ENCODE results near the gene UBASH3A. TPM values are rescaled to one million over a fixed set of nuclear protein-coding genes. Genes with fewer than 3 reads are reported as not detected.

UBASH3A gene
- total RNA-seq, 1 donor from 2014 or later: under 0.01 TPM

GRCh38 chr21:42396799-42397745 is 6.6 kb upstream of the UBASH3A start:
- no peak overlapping the region for H3K4me3 ChIP-seq (ENCODE audit: low read length in 3 of 3)
- no peaks in the 10 kb centered on the region for H3K36me3 ChIP-seq (ENCODE audit: control insufficient read depth in 3 of 3, insufficient read depth in 3 of 3, low read length in 3 of 3)
- no peak overlapping the region for H3K27ac ChIP-seq (ENCODE audit: low read depth, low read length)
- H3K27me3 ChIP-seq (ENCODE audit: control insufficient read depth in 3 of 3, insufficient read depth in 3 of 3, low read length in 3 of 3): peaks cover 0 to 2% (median under 1%) of the 10 kb centered on the region in 3 donors
- H3K9me3 ChIP-seq (ENCODE audit: control insufficient read depth in 3 of 3, low read length in 3 of 3): peaks cover 0 to 4% (median 0%) of the 10 kb centered on the region in 3 donors
- no peak overlapping the region for H3K9ac ChIP-seq (ENCODE audit: low read depth in 1 of 3, low read length in 3 of 3)
- no peaks in the 10 kb centered on the region for H3K4me1 ChIP-seq (ENCODE audit: control insufficient read depth in 3 of 3, insufficient read depth in 3 of 3, low read length in 3 of 3)

GRCh38 chr21:42397746-42398394 is 5.8 kb upstream of the UBASH3A start:
- H3K36me3 ChIP-seq (ENCODE audit: control insufficient read depth in 3 of 3, insufficient read depth in 3 of 3, low read length in 3 of 3): no peaks in the 10 kb centered on the region
- peaks cover 0 to 4% (median 0%) of the 10 kb centered on the region in 3 donors for H3K9me3 ChIP-seq (ENCODE audit: control insufficient read depth in 3 of 3, low read length in 3 of 3)
- H3K4me3 ChIP-seq (ENCODE audit: low read length in 3 of 3): no peak overlapping the region
- no peaks in the 10 kb centered on the region for H3K4me1 ChIP-seq (ENCODE audit: control insufficient read depth in 3 of 3, insufficient read depth in 3 of 3, low read length in 3 of 3)
- H3K27me3 ChIP-seq (ENCODE audit: control insufficient read depth in 3 of 3, insufficient read depth in 3 of 3, low read length in 3 of 3): no peaks in the 10 kb centered on the region
- H3K9ac ChIP-seq (ENCODE audit: low read depth in 1 of 3, low read length in 3 of 3): no peak overlapping the region
- no peak overlapping the region for H3K27ac ChIP-seq (ENCODE audit: low read depth, low read length)

GRCh38 chr21:42398436-42399028 is 5.2 kb upstream of the UBASH3A start:
- no peaks in the 10 kb centered on the region for H3K36me3 ChIP-seq (ENCODE audit: control insufficient read depth in 3 of 3, insufficient read depth in 3 of 3, low read length in 3 of 3)
- peaks cover 0 to 2% (median 0%) of the 10 kb centered on the region in 3 donors for H3K27me3 ChIP-seq (ENCODE audit: control insufficient read depth in 3 of 3, insufficient read depth in 3 of 3, low read length in 3 of 3)
- no peak overlapping the region for H3K9ac ChIP-seq (ENCODE audit: low read depth in 1 of 3, low read length in 3 of 3)
- H3K9me3 ChIP-seq (ENCODE audit: control insufficient read depth in 3 of 3, low read length in 3 of 3): peaks cover 0 to 4% (median 0%) of the 10 kb centered on the region in 3 donors
- H3K4me1 ChIP-seq (ENCODE audit: control insufficient read depth in 3 of 3, insufficient read depth in 3 of 3, low read length in 3 of 3): no peaks in the 10 kb centered on the region
- no peak overlapping the region for H3K27ac ChIP-seq (ENCODE audit: low read depth, low read length)
- H3K4me3 ChIP-seq (ENCODE audit: low read length in 3 of 3): no peak overlapping the region

GRCh38 chr21:42400525-42400924 is 3.2 kb upstream of the UBASH3A start:
- Histone ChIP-seq H3K27me3 (ENCODE audit: control insufficient read depth in 3 of 3, insufficient read depth in 3 of 3, low read length in 3 of 3) (peaks cover 0 to 7% (median 5%) of the 10 kb centered on the region in 3 donors), H3K9me3 (ENCODE audit: control insufficient read depth in 3 of 3, low read length in 3 of 3) (peaks cover 0 to 4% (median 0%) of the 10 kb centered on the region in 3 donors), H3K4me3 (ENCODE audit: low read length in 3 of 3) (no peak overlapping the region), H3K9ac (ENCODE audit: low read depth in 1 of 3, low read length in 3 of 3) (no peak overlapping the region), H3K36me3 (ENCODE audit: control insufficient read depth in 3 of 3, insufficient read depth in 3 of 3, low read length in 3 of 3) (no peaks in the 10 kb centered on the region), H3K4me1 (ENCODE audit: control insufficient read depth in 3 of 3, insufficient read depth in 3 of 3, low read length in 3 of 3) (no peaks in the 10 kb centered on the region), H3K27ac (ENCODE audit: low read depth, low read length) (no peak overlapping the region)

- Histone ChIP-seq H3K27ac (ENCODE audit: low read depth, low read length) (no peak overlapping the region), H3K27me3 (ENCODE audit: control insufficient read depth in 3 of 3, insufficient read depth in 3 of 3, low read length in 3 of 3) (peaks cover 0 to 11% (median 10%) of the 10 kb centered on the region in 3 donors), H3K9ac (ENCODE audit: low read depth in 1 of 3, low read length in 3 of 3) (no peak overlapping the region), H3K4me3 (ENCODE audit: low read length in 3 of 3) (no peak overlapping the region), H3K9me3 (ENCODE audit: control insufficient read depth in 3 of 3, low read length in 3 of 3) (peaks cover 0 to 4% (median 0%) of the 10 kb centered on the region in 3 donors), H3K4me1 (ENCODE audit: control insufficient read depth in 3 of 3, insufficient read depth in 3 of 3, low read length in 3 of 3) (no peaks in the 10 kb centered on the region), H3K36me3 (ENCODE audit: control insufficient read depth in 3 of 3, insufficient read depth in 3 of 3, low read length in 3 of 3) (no peaks in the 10 kb centered on the region)
Observed at GRCh38 chr21:42401154-42401553, 2.5 kb upstream of the UBASH3A start.

GRCh38 chr21:42401820-42402251 is 1.9 kb upstream of the UBASH3A start:
- no peak overlapping the region for H3K9ac ChIP-seq (ENCODE audit: low read depth in 1 of 3, low read length in 3 of 3)
- H3K9me3 ChIP-seq (ENCODE audit: control insufficient read depth in 3 of 3, low read length in 3 of 3): peaks cover 0 to 4% (median 0%) of the 10 kb centered on the region in 3 donors

GRCh38 chr21:42404539-42404938 is 837 bp downstream of the UBASH3A start:
- Histone ChIP-seq H3K9ac (ENCODE audit: low read depth in 1 of 3, low read length in 3 of 3) (no peak overlapping the region), H3K4me3 (ENCODE audit: low read length in 3 of 3) (no peak overlapping the region), H3K27me3 (ENCODE audit: control insufficient read depth in 3 of 3, insufficient read depth in 3 of 3, low read length in 3 of 3) (peaks cover 2 to 28% (median 17%) of the 10 kb centered on the region in 3 donors), H3K27ac (ENCODE audit: low read depth, low read length) (no peak overlapping the region), H3K4me1 (ENCODE audit: control insufficient read depth in 3 of 3, insufficient read depth in 3 of 3, low read length in 3 of 3) (no peaks in the 10 kb centered on the region), H3K36me3 (ENCODE audit: control insufficient read depth in 3 of 3, insufficient read depth in 3 of 3, low read length in 3 of 3) (no peaks in the 10 kb centered on the region), H3K9me3 (ENCODE audit: control insufficient read depth in 3 of 3, low read length in 3 of 3) (peaks cover 0 to 4% (median 0%) of the 10 kb centered on the region in 3 donors)

More at GRCh38 chr21:42401820-42402251, 1.9 kb upstream of the UBASH3A start:
- Histone ChIP-seq H3K4me1 (ENCODE audit: control insufficient read depth in 3 of 3, insufficient read depth in 3 of 3, low read length in 3 of 3) (no peaks in the 10 kb centered on the region), H3K27ac (ENCODE audit: low read depth, low read length) (no peak overlapping the region), H3K27me3 (ENCODE audit: control insufficient read depth in 3 of 3, insufficient read depth in 3 of 3, low read length in 3 of 3) (peaks cover 1 to 13% (median 12%) of the 10 kb centered on the region in 3 donors), H3K36me3 (ENCODE audit: control insufficient read depth in 3 of 3, insufficient read depth in 3 of 3, low read length in 3 of 3) (no peaks in the 10 kb centered on the region), H3K4me3 (ENCODE audit: low read length in 3 of 3) (no peak overlapping the region)

- no peak overlapping the region for H3K27ac ChIP-seq (ENCODE audit: low read depth, low read length)
- no peaks in the 10 kb centered on the region for H3K36me3 ChIP-seq (ENCODE audit: control insufficient read depth in 3 of 3, insufficient read depth in 3 of 3, low read length in 3 of 3)
- no peak overlapping the region for H3K9ac ChIP-seq (ENCODE audit: low read depth in 1 of 3, low read length in 3 of 3)
- H3K4me1 ChIP-seq (ENCODE audit: control insufficient read depth in 3 of 3, insufficient read depth in 3 of 3, low read length in 3 of 3): no peaks in the 10 kb centered on the region
- peaks cover 0 to 4% (median 0%) of the 10 kb centered on the region in 3 donors for H3K9me3 ChIP-seq (ENCODE audit: control insufficient read depth in 3 of 3, low read length in 3 of 3)
- H3K27me3 ChIP-seq (ENCODE audit: control insufficient read depth in 3 of 3, insufficient read depth in 3 of 3, low read length in 3 of 3): peaks cover 2 to 34% (median 23%) of the 10 kb centered on the region in 3 donors
- no peak overlapping the region for H3K4me3 ChIP-seq (ENCODE audit: low read length in 3 of 3)
Observed at GRCh38 chr21:42405064-42406013, 1.6 kb downstream of the UBASH3A start.

GRCh38 chr21:42406201-42406621 is 2.5 kb downstream of the UBASH3A start:
- Histone ChIP-seq H3K4me3 (ENCODE audit: low read length in 3 of 3) (no peak overlapping the region), H3K9me3 (ENCODE audit: control insufficient read depth in 3 of 3, low read length in 3 of 3) (peaks cover 0 to 4% (median 0%) of the 10 kb centered on the region in 3 donors), H3K9ac (ENCODE audit: low read depth in 1 of 3, low read length in 3 of 3) (no peak overlapping the region), H3K27me3 (ENCODE audit: control insufficient read depth in 3 of 3, insufficient read depth in 3 of 3, low read length in 3 of 3) (peaks cover 6 to 34% (median 24%) of the 10 kb centered on the region in 3 donors), H3K4me1 (ENCODE audit: control insufficient read depth in 3 of 3, insufficient read depth in 3 of 3, low read length in 3 of 3) (no peaks in the 10 kb centered on the region), H3K36me3 (ENCODE audit: control insufficient read depth in 3 of 3, insufficient read depth in 3 of 3, low read length in 3 of 3) (no peaks in the 10 kb centered on the region), H3K27ac (ENCODE audit: low read depth, low read length) (no peak overlapping the region)
